ENCODE measurements around the gene LRRFIP2. TPM values are rescaled to one million over a fixed set of nuclear protein-coding genes. Genes with fewer than 3 reads are reported as not detected.

LRRFIP2 gene
- total and polyA plus RNA-seq, 2 experiments from 2014 or later = 77.6 to 77.7 TPM

GRCh38 chr3:37032961-37033360, 141.4 kb downstream of the LRRFIP2 start:
- H3K9ac ChIP-seq = no peak overlapping the region
- peaks cover 29% of the 10 kb centered on the region for H3K4me1 ChIP-seq (ENCODE audit: insufficient read depth)
- H3F3A ChIP-seq (ENCODE audit: insufficient read depth) = peaks cover 24% of the 10 kb centered on the region
- no peaks in the 10 kb centered on the region for H3K9me2 ChIP-seq (ENCODE audit: insufficient read depth)
- in situ Hi-C loops (cut with MboI) = no loop called here
- no peak for DNase-seq
- no peaks in the 10 kb centered on the region; the same call in 1 of the 2 replicates for H3K79me2 ChIP-seq (ENCODE audit: insufficient read depth)
- H4K20me1 ChIP-seq (ENCODE audit: insufficient read depth) = no peaks in the 10 kb centered on the region
- no peak overlapping the region for H3K4me2 ChIP-seq (ENCODE audit: unreplicated experiment)
- no peaks in the 10 kb centered on the region for H3K27me3 ChIP-seq (replicated peaks; ENCODE audit: insufficient read depth)
- H3K27ac ChIP-seq = no peak overlapping the region
- H3K9me3 ChIP-seq (ENCODE audit: low read depth) = no peaks in the 10 kb centered on the region
- H3K36me3 ChIP-seq (ENCODE audit: low read depth) = peaks cover 33% of the 10 kb centered on the region
- H3K4me3 ChIP-seq = no peak overlapping the region
- 94 to 96% methylated on average over 10 of the region's 10 CpGs for WGBS, 2 experiments (ENCODE audit: low coverage in 1 of 2, low lambda C conversion rate in 2 of 2, missing lambda C conversion rate in 2 of 2)
- no peak for TF ChIP-seq EZH2phosphoT487 (IDR thresholded peaks at IDR 0.05; ENCODE audit: insufficient read depth, low read depth)
- no peak overlapping the region for H2AFZ ChIP-seq

DNA sequence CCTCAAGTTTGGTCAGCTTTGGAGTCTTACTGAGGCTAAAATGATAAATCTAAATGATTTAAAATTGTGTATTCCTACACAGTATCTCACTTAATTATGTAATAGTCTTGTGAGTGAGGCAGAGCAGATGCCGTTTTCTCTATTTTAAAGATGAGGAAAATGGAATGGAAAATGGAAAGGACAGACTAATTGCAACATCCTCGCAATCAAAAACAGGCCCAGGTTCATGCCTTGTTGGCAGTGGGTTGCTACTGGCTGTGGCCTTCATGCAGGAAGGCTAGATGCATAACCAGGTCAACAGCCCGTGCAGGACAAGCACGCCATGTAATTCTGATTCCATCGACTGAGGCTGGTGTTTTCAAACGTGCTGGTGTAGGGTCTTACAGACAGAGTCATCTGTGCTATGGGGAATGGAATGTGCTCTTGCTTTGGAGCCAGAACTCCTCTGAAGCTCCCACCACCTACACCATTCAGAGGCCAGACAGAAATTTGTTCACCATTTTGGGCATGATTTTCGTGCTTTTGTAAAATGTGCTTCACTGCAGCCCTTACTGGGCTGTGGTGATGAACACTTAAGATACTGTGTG, 143.2 kb downstream of the LRRFIP2 start:
- H3K9me2 ChIP-seq (ENCODE audit: insufficient read depth) = no peaks in the 10 kb centered on the region
- no peaks in the 10 kb centered on the region; the same call in 1 of the 2 replicates for H3K79me2 ChIP-seq (ENCODE audit: insufficient read depth)
- peak overlapping the region; percentile 64 for H3K9ac ChIP-seq
- H3K27me3 ChIP-seq (replicated peaks; ENCODE audit: insufficient read depth) = no peaks in the 10 kb centered on the region
- in situ Hi-C loops (cut with MboI) = no loop called here
- H4K20me1 ChIP-seq (ENCODE audit: insufficient read depth) = no peaks in the 10 kb centered on the region
- H2AFZ ChIP-seq = peak overlapping the region; percentile 67
- TF ChIP-seq EZH2phosphoT487 (IDR thresholded peaks at IDR 0.05; ENCODE audit: insufficient read depth, low read depth) (no peak), EZH2 (IDR thresholded peaks at IDR 0.05; ENCODE audit: insufficient read depth, poor library complexity, severe bottlenecking) (no peak)
- H3K4me3 ChIP-seq = no peak overlapping the region
- peak overlapping the region; percentile 84 for H3K27ac ChIP-seq
- H3K4me1 ChIP-seq (ENCODE audit: insufficient read depth) = peaks cover 29% of the 10 kb centered on the region
- peaks cover 21% of the 10 kb centered on the region for H3K36me3 ChIP-seq (ENCODE audit: low read depth)
- H3F3A ChIP-seq (ENCODE audit: insufficient read depth) = peaks cover 24% of the 10 kb centered on the region
- DNase-seq = peak; percentile 38
- H3K9me3 ChIP-seq (ENCODE audit: low read depth) = no peaks in the 10 kb centered on the region
- 36 to 41% methylated on average over 7 of the region's 7 CpGs for WGBS, 2 experiments (ENCODE audit: low coverage in 1 of 2, low lambda C conversion rate in 2 of 2, missing lambda C conversion rate in 2 of 2)
- H3K4me2 ChIP-seq (ENCODE audit: unreplicated experiment) = peak overlapping the region; percentile 36

GRCh38 chr3:37030588-37030987, 143.8 kb downstream of the LRRFIP2 start:
- H3K4me2 ChIP-seq (ENCODE audit: unreplicated experiment) = peak overlapping the region; percentile 36
- H3K4me3 ChIP-seq = 0 out of 2 replicates have a peak overlapping the region, but pooled peaks have one; percentile 9
- peaks cover 24% of the 10 kb centered on the region for H3F3A ChIP-seq (ENCODE audit: insufficient read depth)
- peak; percentile 40 for DNase-seq
- no peaks in the 10 kb centered on the region for H3K9me3 ChIP-seq (ENCODE audit: low read depth)
- H3K36me3 ChIP-seq (ENCODE audit: low read depth) = peaks cover 15% of the 10 kb centered on the region
- no peak for TF ChIP-seq EZH2phosphoT487 (IDR thresholded peaks at IDR 0.05; ENCODE audit: insufficient read depth, low read depth)
- TF ChIP-seq EZH2 (IDR thresholded peaks at IDR 0.05; ENCODE audit: insufficient read depth, poor library complexity, severe bottlenecking) = no peak
- H3K79me2 ChIP-seq (ENCODE audit: insufficient read depth) = no peaks in the 10 kb centered on the region; the same call in 1 of the 2 replicates
- H4K20me1 ChIP-seq (ENCODE audit: insufficient read depth) = no peaks in the 10 kb centered on the region
- no peaks in the 10 kb centered on the region for H3K9me2 ChIP-seq (ENCODE audit: insufficient read depth)
- H3K27ac ChIP-seq = peak overlapping the region; percentile 84
- no peaks in the 10 kb centered on the region for H3K27me3 ChIP-seq (replicated peaks; ENCODE audit: insufficient read depth)
- peak overlapping the region; percentile 64 for H3K9ac ChIP-seq
- H3K4me1 ChIP-seq (ENCODE audit: insufficient read depth) = peaks cover 29% of the 10 kb centered on the region
- WGBS, 2 experiments (ENCODE audit: low coverage in 1 of 2, low lambda C conversion rate in 2 of 2, missing lambda C conversion rate in 2 of 2) = 3 to 6% methylated on average over 3 of the region's 3 CpGs
- in situ Hi-C loops (cut with MboI) = no loop called here
- H2AFZ ChIP-seq = peak overlapping the region; percentile 67

GRCh38 chr3:37029516-37030163, 144.7 kb downstream of the LRRFIP2 start:
- in situ Hi-C loops (cut with MboI) = no loop called here
- no peak for TF ChIP-seq EZH2 (IDR thresholded peaks at IDR 0.05; ENCODE audit: insufficient read depth, poor library complexity, severe bottlenecking)
- no peak for TF ChIP-seq EZH2phosphoT487 (IDR thresholded peaks at IDR 0.05; ENCODE audit: insufficient read depth, low read depth)
- H3K36me3 ChIP-seq (ENCODE audit: low read depth) = peaks cover 17% of the 10 kb centered on the region

More at GRCh38 chr3:37029516-37030163, 144.7 kb downstream of the LRRFIP2 start:
- H3K4me2 ChIP-seq (ENCODE audit: unreplicated experiment) = peak overlapping the region; percentile 36
- no peaks in the 10 kb centered on the region for H3K27me3 ChIP-seq (replicated peaks; ENCODE audit: insufficient read depth)
- peak overlapping the region; percentile 84 for H3K27ac ChIP-seq
- DNase-seq = peak; percentile 51
- H3F3A ChIP-seq (ENCODE audit: insufficient read depth) = peaks cover 24% of the 10 kb centered on the region
- peak overlapping the region; percentile 67 for H2AFZ ChIP-seq
- H3K9me3 ChIP-seq (ENCODE audit: low read depth) = no peaks in the 10 kb centered on the region
- no peaks in the 10 kb centered on the region; the same call in 1 of the 2 replicates for H3K79me2 ChIP-seq (ENCODE audit: insufficient read depth)
- peaks cover 29% of the 10 kb centered on the region for H3K4me1 ChIP-seq (ENCODE audit: insufficient read depth)
- H3K4me3 ChIP-seq = no peak overlapping the region
- H3K9ac ChIP-seq = peak overlapping the region; percentile 64
- no peaks in the 10 kb centered on the region for H3K9me2 ChIP-seq (ENCODE audit: insufficient read depth)
- no peaks in the 10 kb centered on the region for H4K20me1 ChIP-seq (ENCODE audit: insufficient read depth)

Measured in GM23248 (cell line).